Measurements from ENCODE around the gene GSDME.

GRCh38 chr7:24702755-24703154 is 54.5 kb downstream of the GSDME start:
- TF ChIP-seq POLR2AphosphoS5 (IDR thresholded peaks at IDR 0.05; ENCODE audit: borderline replicate concordance, low read depth, low read length) (no peak), EZH2 (IDR thresholded peaks at IDR 0.05) (no peak)

All from SK-N-MC (cell line).